RWPE2 (cell line): ENCODE data around the gene COPS3.

Experiments used
- ATAC-seq: fragments of 200-7000 bp; cut with Tn5 transposase; 3 replicates; pipeline ENCODE4 v1.9.1; 2021; ENCODE audit warnings: low read depth
- DNase-seq: peaks from one replicate; pipeline ENCODE4 v3.0.0-alpha.2; 2020; ENCODE audit warnings: low spot score
- H3K27ac ChIP-seq: fragments of 450-650 bp; 2 replicates; pipeline ENCODE4 v1.5.1; 2017; ENCODE audit warnings: mild to moderate bottlenecking; ENCODE audit not compliant: poor library complexity, severe bottlenecking
- H3K27me3 ChIP-seq: fragments of 250-450 bp; sonication (Bioruptor Pico); 2 replicates; pipeline ENCODE4 v1.5.1; 2021; ENCODE audit warnings: mild to moderate bottlenecking, moderate library complexity; ENCODE audit not compliant: insufficient read depth, poor library complexity, severe bottlenecking
- H3K36me3 ChIP-seq: fragments of 250-450 bp; sonication (Bioruptor Pico); 2 replicates; pipeline ENCODE4 v1.5.1; 2020; ENCODE audit warnings: low read depth, mild to moderate bottlenecking, moderate library complexity
- H3K4me1 ChIP-seq: fragments of 250-450 bp; sonication (Bioruptor Pico); 2 replicates; pipeline ENCODE4 v1.5.1; 2021; ENCODE audit warnings: mild to moderate bottlenecking, moderate library complexity; ENCODE audit not compliant: insufficient read depth, poor library complexity, severe bottlenecking
- H3K4me3 ChIP-seq: fragments of 250-450 bp; sonication (Bioruptor Pico); 2 replicates; pipeline ENCODE4 v1.5.1; 2021; ENCODE audit warnings: mild to moderate bottlenecking, moderate library complexity; ENCODE audit not compliant: severe bottlenecking
- H3K9me3 ChIP-seq: fragments of 250-450 bp; sonication (Bioruptor Pico); 2 replicates; pipeline ENCODE4 v1.5.1; 2021; ENCODE audit warnings: mild to moderate bottlenecking, moderate library complexity; ENCODE audit not compliant: severe bottlenecking
- TF ChIP-seq, protein P1 (sequence below): fragments of 450-650 bp; IDR thresholded peaks from one replicate; pipeline ENCODE4 v1.5.1; 2017; ENCODE audit warnings: mild to moderate bottlenecking, moderate library complexity; ENCODE audit not compliant: poor library complexity, severe bottlenecking

The COPS3 gene

GRCh38 chr17:17246879-17247278 lies 34.2 kb downstream of the COPS3 start:
- no peaks in the 10 kb centered on the region for H3K27me3 ChIP-seq
- TF ChIP-seq, protein P1, sequence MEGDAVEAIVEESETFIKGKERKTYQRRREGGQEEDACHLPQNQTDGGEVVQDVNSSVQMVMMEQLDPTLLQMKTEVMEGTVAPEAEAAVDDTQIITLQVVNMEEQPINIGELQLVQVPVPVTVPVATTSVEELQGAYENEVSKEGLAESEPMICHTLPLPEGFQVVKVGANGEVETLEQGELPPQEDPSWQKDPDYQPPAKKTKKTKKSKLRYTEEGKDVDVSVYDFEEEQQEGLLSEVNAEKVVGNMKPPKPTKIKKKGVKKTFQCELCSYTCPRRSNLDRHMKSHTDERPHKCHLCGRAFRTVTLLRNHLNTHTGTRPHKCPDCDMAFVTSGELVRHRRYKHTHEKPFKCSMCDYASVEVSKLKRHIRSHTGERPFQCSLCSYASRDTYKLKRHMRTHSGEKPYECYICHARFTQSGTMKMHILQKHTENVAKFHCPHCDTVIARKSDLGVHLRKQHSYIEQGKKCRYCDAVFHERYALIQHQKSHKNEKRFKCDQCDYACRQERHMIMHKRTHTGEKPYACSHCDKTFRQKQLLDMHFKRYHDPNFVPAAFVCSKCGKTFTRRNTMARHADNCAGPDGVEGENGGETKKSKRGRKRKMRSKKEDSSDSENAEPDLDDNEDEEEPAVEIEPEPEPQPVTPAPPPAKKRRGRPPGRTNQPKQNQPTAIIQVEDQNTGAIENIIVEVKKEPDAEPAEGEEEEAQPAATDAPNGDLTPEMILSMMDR = no peak
- no peaks in the 10 kb centered on the region for H3K4me1 ChIP-seq
- ATAC-seq (no peak), DNase-seq (no peak)
- no peak overlapping the region for H3K4me3 ChIP-seq
- no peaks in the 10 kb centered on the region for H3K9me3 ChIP-seq
- H3K27ac ChIP-seq = no peak overlapping the region
- H3K36me3 ChIP-seq = peaks cover 59% of the 10 kb centered on the region

DNA sequence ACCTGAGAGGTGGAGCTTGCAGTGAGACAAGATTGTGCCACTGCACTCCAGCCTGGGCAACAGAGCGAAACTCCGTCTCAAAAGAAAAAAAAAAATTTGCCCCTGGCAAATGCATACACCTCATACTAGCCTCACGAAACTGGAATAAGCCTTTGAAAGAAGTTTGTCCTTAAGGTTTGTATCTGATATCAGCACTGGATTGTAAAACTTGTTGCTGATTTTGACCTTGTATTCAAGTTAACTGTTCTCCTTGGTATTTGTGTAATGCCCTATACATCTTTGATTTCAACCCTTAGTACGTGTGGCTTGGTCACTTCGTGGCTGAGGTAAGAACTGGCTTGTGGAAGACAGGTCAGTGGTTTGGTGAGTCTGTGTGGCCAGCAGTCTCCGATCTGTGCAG lies 37.9 kb downstream of the COPS3 start:
- TF ChIP-seq, protein P1 = no peak
- H3K27me3 ChIP-seq = no peaks in the 10 kb centered on the region
- ATAC-seq = no peak
- H3K4me1 ChIP-seq = no peaks in the 10 kb centered on the region
- H3K9me3 ChIP-seq = no peaks in the 10 kb centered on the region
- H3K4me3 ChIP-seq = no peak overlapping the region
- H3K36me3 ChIP-seq = peaks cover 22% of the 10 kb centered on the region
- DNase-seq = no peak
- no peak overlapping the region for H3K27ac ChIP-seq

GRCh38 chr17:17242246-17242645 lies 38.8 kb downstream of the COPS3 start:
- ATAC-seq (no peak), DNase-seq (no peak)
- peaks cover 14% of the 10 kb centered on the region for H3K36me3 ChIP-seq
- no peaks in the 10 kb centered on the region for H3K27me3 ChIP-seq
- H3K4me1 ChIP-seq = no peaks in the 10 kb centered on the region
- H3K9me3 ChIP-seq = no peaks in the 10 kb centered on the region
- H3K4me3 ChIP-seq = no peak overlapping the region
- no peak overlapping the region for H3K27ac ChIP-seq
- TF ChIP-seq, protein P1 = no peak

- Histone ChIP-seq H3K4me3 (no peak overlapping the region), H3K36me3 (peaks cover 8% of the 10 kb centered on the region), H3K9me3 (no peaks in the 10 kb centered on the region), H3K27ac (no peak overlapping the region), H3K4me1 (no peaks in the 10 kb centered on the region), H3K27me3 (no peaks in the 10 kb centered on the region)
- no peak for DNase-seq
- TF ChIP-seq, protein P1 = no peak
- no peak for ATAC-seq
Measured at GRCh38 chr17:17241656-17242055, 39.4 kb downstream of the COPS3 start.

- ATAC-seq = no peak
- DNase-seq = no peak
Measured at GRCh38 chr17:17239832-17240231, 41.2 kb downstream of the COPS3 start.

More at GRCh38 chr17:17239832-17240231, 41.2 kb downstream of the COPS3 start:
- Histone ChIP-seq H3K36me3 (no peaks in the 10 kb centered on the region), H3K9me3 (no peaks in the 10 kb centered on the region), H3K4me3 (no peak overlapping the region), H3K27ac (no peak overlapping the region), H3K27me3 (no peaks in the 10 kb centered on the region), H3K4me1 (no peaks in the 10 kb centered on the region)
- TF ChIP-seq, protein P1 = no peak
